ENCODE data around the gene EEF1AKMT3. TPM values are rescaled to one million over a fixed set of nuclear protein-coding genes. Genes with fewer than 3 reads are reported as not detected.

The EEF1AKMT3 gene
- total and polyA plus RNA-seq, 9 of the 15 experiments (the other 6 are each of a cell fraction or from before 2014, with no cell fraction given) = 4.1 to 17.2 (median 7.9) TPM

- TF ChIP-seq KDM5B (IDR thresholded peaks at IDR 0.05; ENCODE audit: insufficient replicate concordance, low read depth, low read length) (no peak), SMAD3 (CRISPR knock-in tag; conservative IDR thresholded peaks at IDR 0.05) (no peak), RHOXF2B (CRISPR knock-in tag; conservative IDR thresholded peaks at IDR 0.05) (no peak), ZNF507 (tag; conservative IDR thresholded peaks at IDR 0.05) (no peak), GTF2F1 (IDR thresholded peaks at IDR 0.05; ENCODE audit: low read depth, low read length) (no peak), ETV5 (CRISPR knock-in tag; IDR thresholded peaks at IDR 0.05; ENCODE audit: low read depth) (no peak), RREB1 (CRISPR knock-in tag; IDR thresholded peaks at IDR 0.05) (0 out of 2 replicates have a peak, but pooled peaks have one; percentile 39), PBX2 (CRISPR knock-in tag; IDR thresholded peaks at IDR 0.05; ENCODE audit: low read depth) (no peak), PBX2 (tag; conservative IDR thresholded peaks at IDR 0.05; ENCODE audit: low read depth) (no peak), KDM1A (IDR thresholded peaks at IDR 0.05) (0 out of 4 replicates have a peak, but pooled peaks of 1 of the 2 experiments have one; percentile 12), ZNF717 (CRISPR knock-in tag; IDR thresholded peaks at IDR 0.05) (no peak), IRF2 (CRISPR knock-in tag; IDR thresholded peaks at IDR 0.05) (no peak), ZBTB2 (IDR thresholded peaks at IDR 0.05) (no peak), HDAC3 (IDR thresholded peaks at IDR 0.05; ENCODE audit: borderline replicate concordance, partially characterized antibody) (no peak), ZBTB9 (CRISPR knock-in tag; IDR thresholded peaks at IDR 0.05) (no peak), CTBP1 (IDR thresholded peaks at IDR 0.05; ENCODE audit: borderline replicate concordance) (peak; percentile 45; the same call in 1 of the 2 replicates)
These were observed 31.6 kb upstream of the EEF1AKMT3 start (continued) for GRCh38 chr12:57740656-57741412.

Measured in K562 (cell line).